AG09319 (cell line): ENCODE results near the gene NHERF1.

ENCODE experiments used
- DNase-seq: peaks from one replicate; pipeline ENCODE4 v3.0.0-alpha.2; 2010; ENCODE audit warnings: low read depth; ENCODE audit errors: extremely low read depth
- TF ChIP-seq, protein P1 (sequence below): IDR thresholded peaks from 2 replicates; pipeline ENCODE4 v1.5.1; 2011; ENCODE audit warnings: low read depth, mild to moderate bottlenecking, inconsistent platforms, low read length, moderate library complexity

Gene NHERF1

DNA sequence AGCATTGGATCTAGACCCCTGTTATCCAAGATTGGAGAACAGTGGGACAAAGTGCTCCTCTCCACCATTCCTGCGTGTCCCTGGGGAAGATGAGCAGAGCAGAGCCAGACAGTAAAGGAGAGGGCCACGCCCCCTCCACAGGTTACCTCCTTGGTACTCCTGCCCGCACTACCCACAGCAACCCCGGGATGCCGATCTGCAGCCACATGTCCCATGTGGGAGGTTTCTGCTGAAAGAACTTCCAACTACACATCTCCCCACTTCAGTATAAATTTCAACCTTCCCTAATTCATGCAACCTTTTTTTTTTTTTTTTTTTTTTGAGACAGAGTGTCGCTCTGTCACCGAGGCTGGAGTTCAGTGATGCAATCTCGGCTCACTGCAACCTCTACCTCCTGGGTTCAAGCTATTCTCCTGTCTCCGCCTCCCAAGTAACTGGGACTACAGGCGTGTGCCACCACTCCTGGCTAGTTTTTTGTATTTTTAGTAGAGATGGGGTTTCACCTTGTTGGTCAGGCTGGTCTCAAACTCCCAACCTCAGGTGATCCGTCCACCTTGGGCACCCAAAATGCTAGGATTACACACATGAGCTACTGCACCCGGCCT lies 9.1 kb upstream of the NHERF1 start:
- TF ChIP-seq, protein P1, sequence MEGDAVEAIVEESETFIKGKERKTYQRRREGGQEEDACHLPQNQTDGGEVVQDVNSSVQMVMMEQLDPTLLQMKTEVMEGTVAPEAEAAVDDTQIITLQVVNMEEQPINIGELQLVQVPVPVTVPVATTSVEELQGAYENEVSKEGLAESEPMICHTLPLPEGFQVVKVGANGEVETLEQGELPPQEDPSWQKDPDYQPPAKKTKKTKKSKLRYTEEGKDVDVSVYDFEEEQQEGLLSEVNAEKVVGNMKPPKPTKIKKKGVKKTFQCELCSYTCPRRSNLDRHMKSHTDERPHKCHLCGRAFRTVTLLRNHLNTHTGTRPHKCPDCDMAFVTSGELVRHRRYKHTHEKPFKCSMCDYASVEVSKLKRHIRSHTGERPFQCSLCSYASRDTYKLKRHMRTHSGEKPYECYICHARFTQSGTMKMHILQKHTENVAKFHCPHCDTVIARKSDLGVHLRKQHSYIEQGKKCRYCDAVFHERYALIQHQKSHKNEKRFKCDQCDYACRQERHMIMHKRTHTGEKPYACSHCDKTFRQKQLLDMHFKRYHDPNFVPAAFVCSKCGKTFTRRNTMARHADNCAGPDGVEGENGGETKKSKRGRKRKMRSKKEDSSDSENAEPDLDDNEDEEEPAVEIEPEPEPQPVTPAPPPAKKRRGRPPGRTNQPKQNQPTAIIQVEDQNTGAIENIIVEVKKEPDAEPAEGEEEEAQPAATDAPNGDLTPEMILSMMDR, result no peak

DNA sequence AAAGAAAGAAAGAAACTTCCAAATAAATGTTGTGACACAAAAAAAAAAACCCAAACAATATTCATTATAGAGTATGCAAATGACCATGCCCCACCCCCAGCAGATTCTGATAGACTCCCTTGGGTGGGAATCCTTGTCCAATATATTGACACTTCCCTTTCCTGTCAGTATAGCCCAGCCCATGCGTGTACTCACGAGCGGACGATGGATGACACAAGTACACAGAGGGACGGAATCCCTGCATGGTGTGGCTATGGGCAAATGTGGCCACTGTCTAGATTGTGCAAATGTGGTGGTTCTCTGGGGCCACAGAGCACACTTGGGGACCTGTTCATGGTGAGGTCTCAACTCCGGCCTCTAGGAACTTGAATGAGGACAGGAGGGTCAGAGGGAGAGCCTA lies 8.3 kb upstream of the NHERF1 start:
- no peak for DNase-seq
- TF ChIP-seq, protein P1, result no peak

More for the DNA sequence above, 9.1 kb upstream of the NHERF1 start:
- DNase-seq, result no peak

DNA sequence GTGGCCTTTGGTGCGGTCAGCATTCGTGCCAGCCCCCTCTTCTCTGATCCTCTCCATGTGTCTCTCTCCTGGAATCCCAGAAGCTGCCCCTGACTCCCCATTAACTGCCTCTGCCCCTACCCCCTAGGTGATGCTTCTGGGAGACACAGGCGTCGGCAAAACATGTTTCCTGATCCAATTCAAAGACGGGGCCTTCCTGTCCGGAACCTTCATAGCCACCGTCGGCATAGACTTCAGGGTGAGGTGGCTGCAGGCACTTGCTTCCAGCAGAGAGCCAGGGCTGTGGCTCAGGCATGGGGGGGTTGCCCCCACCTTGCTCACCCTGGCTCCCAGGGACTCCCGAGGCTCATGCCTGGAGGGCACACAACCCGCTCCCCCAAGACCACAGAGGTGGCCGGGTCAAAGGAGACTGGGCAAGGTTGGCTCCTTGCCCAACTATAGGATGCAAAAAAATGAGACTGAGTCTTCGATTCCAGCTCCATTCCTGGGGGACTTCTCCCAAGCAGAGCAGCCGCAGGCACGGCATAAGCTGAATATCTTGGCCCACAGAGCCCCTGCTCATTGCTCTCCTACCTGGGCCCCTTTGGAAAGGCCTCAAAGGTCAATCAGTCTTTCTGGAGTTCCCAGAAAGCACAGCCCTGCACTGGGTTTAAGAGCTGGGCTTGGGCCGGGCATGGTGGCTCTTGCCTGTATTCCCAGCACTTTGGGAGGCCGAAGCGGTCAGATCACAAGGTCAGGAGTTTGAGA lies 7.6 kb upstream of the NHERF1 start:
- DNase-seq, result no peak
- TF ChIP-seq, protein P1, result no peak

DNA sequence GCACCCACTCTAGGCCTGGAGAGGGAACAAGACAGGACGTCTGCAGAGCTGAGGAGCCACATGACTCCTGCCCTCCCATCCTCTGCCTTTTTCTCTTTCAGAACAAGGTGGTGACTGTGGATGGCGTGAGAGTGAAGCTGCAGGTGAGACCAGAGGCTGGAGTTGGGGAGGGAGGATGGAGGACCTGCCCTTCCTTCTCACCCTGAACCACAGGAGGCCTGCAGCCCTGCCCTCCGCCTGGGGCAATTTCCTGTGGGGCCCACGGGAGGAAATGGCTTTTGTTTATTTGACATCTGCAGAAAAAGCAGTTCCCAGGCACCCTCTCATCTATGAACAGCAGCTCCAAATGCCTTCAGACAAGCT lies 6.3 kb upstream of the NHERF1 start:
- TF ChIP-seq, protein P1, result no peak
- no peak for DNase-seq

DNA sequence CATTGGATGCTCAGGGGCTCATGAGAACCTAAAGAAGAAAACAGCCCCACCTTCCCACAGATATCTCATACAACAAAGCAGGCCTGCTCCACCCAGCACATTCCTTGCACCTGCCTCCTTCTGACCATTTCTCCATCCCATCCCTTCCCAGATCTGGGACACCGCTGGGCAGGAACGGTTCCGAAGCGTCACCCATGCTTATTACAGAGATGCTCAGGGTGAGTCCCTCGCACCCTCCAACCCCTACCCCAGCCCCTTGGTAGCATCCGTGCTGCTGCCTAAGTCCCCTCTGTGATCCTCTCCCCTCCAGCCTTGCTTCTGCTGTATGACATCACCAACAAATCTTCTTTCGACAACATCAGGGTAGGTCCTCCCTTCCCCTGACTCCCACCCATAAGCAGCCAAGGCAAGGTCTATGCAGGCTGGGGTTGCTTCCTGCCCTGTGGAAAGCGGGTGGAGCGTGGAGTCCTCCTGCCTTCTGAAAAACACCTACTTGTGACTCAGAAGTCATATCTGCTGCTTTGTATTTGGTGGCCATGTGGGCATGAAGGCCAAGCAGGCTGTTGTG lies 5.4 kb upstream of the NHERF1 start:
- no peak for DNase-seq
- TF ChIP-seq, protein P1, result no peak

DNA sequence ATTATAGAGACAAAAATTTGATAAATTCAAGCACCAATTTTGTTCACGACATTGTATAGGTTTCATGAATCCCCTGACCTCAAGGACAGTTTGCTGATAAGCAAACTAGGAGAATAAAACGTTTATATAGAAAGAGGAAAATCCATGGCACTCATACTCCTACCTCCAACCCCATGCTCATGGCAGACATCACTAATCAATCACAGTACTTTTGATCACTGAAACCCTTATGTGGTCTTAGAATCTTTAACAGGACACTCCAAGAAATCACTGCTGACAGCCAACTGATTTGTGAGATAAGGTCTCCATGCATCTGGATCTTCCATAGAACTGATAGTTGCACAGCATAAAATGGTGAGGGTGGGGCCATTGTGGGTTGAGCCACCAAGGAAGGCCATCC lies 4.7 kb upstream of the NHERF1 start:
- no peak for DNase-seq
- TF ChIP-seq, protein P1, result no peak

DNA sequence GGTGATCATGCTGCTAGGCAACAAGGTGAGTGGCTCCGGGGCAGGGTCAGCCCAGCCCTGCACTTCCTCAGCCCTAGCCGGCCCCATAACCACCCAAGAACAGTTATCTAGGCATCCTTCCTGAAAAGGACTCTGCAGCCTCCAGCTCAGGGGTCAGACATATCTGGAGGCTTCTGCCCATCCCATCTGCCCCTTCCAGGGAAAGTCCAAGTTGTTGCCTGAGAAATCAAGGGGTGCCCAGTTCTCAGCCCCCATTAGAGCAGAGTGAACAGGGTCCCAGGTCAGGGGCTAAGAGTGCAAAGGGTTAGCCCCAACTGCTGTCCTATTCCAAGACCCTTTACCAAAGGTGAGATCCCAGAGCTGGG lies 4.1 kb upstream of the NHERF1 start:
- TF ChIP-seq, protein P1, result no peak
- no peak for DNase-seq
